GM12865 (cell line): ENCODE data around the gene PPIA.
A peak's percentile ranks its signal among the peaks of the same experiment; 100 is the strongest.
"Not testable (repeated sequence)": the region's sequence is repeated elsewhere in the genome, so short reads cannot be mapped to it uniquely, and the experiment has no call there.

Source experiments
- DNase-seq: peaks from one replicate; pipeline ENCODE4 v3.0.0; 2010; ENCODE audit warnings: low read depth
- H3K4me3 ChIP-seq: 2 replicates; pipeline ENCODE4 v1.5.1; 2011; ENCODE audit warnings: mild to moderate bottlenecking, low read depth, low read length, control low read depth
- TF ChIP-seq, protein P1 (sequence below): IDR thresholded peaks from 2 replicates; pipeline ENCODE4 v1.5.1; 2011; ENCODE audit warnings: low read length, control low read depth, low read depth, inconsistent platforms; ENCODE audit not compliant: insufficient read depth; ENCODE audit errors: missing control alignments

Gene PPIA

DNA sequence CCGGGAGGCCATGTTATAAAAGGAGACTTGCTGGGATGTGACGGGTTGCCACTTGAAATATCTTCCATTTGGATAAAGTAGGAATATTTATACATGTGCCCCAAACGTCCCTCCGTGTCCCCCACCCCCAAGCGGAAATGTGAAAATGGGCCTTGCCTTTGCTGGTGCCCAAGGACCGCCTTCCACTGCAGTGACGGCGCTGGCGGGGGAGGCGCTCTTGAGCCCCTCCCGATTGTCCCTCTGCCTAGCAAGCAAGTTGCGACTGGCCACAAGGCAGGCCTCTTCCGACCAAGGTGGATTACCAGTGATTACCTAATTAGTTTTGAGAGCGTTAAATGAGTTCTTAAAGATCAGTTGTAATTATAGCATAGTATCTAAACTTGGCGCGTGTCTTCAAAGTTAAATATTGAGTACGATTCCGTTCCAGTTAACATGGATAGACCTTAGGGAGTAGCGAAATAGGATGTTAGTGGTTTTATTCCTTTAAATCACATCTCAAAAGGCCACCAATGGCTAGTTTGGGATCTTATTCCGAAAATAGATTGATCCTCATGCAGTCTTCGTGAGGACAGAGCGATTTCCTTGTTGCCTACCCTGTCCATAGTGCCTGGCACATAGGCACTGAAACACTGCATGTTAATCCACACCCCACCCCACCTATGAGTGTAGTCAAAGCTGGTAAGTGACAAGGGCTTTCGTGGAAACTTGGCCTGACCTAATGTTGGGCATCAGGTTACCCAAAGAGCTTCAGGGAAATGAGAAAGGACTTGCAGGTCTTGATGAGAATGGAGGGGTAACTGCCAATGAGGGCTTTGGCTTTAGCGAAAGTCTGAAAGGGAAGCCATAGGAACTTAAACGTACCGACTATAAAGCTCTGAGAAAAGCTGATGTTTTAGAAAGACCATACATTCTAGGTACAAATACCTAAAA lies 1.1 kb downstream of the PPIA start:
- H3K4me3 ChIP-seq: peak overlapping the region; percentile 99
- DNase-seq: peak; percentile 94
- TF ChIP-seq, protein P1, sequence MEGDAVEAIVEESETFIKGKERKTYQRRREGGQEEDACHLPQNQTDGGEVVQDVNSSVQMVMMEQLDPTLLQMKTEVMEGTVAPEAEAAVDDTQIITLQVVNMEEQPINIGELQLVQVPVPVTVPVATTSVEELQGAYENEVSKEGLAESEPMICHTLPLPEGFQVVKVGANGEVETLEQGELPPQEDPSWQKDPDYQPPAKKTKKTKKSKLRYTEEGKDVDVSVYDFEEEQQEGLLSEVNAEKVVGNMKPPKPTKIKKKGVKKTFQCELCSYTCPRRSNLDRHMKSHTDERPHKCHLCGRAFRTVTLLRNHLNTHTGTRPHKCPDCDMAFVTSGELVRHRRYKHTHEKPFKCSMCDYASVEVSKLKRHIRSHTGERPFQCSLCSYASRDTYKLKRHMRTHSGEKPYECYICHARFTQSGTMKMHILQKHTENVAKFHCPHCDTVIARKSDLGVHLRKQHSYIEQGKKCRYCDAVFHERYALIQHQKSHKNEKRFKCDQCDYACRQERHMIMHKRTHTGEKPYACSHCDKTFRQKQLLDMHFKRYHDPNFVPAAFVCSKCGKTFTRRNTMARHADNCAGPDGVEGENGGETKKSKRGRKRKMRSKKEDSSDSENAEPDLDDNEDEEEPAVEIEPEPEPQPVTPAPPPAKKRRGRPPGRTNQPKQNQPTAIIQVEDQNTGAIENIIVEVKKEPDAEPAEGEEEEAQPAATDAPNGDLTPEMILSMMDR: peak; percentile 52

DNA sequence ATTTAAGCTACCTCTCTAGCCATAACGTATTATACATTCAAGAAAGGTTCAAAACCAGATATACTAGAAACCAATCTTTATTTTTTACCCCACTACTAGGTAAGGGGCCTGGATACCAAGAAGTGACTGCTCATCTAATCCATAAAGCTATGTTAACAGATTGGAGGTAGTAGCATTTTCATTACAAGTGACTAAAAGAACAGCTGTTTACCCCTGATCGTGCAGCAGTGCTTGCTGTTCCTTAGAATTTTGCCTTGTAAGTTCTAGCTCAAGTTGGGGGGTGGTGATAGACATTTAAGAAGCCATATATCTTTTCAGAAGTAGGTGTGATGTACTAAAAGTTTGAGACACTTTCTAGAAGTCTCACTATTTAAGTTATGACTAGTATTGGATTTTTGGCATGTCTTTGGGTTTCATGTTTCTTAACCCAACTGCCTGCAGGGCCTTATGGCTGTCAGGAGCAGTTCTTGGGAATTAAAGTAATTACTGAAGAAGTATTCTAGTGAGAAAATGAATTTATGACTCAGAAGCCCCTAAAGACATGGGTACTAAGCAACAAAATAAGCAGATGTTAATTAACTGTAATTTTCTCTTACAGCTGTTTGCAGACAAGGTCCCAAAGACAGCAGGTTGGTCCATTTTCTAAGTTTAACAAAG lies 2.3 kb downstream of the PPIA start:
- H3K4me3 ChIP-seq: peak overlapping the region; percentile 99
- TF ChIP-seq, protein P1: no peak
- DNase-seq: no peak

DNA sequence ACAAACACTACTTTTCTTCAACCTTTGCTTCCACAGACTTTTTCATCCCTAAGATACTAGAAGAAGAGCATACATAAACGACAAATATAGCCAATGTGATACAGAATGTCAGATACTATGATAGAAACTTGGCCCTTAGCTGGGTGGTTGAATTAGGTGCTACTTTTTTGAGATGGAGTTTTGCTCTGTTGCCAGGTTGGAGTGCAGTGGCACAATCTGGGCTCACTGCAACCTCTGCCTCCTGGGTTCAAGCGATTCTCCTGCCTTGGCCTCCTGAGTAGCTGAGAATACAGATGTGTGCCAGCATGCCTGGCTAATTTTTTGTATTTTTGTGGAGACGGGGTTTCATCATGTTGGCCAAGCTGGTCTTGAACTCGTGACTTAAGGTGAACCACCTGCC lies 3.5 kb downstream of the PPIA start:
- no peak overlapping the region for H3K4me3 ChIP-seq
- TF ChIP-seq, protein P1: no peak
- DNase-seq: no peak

DNA sequence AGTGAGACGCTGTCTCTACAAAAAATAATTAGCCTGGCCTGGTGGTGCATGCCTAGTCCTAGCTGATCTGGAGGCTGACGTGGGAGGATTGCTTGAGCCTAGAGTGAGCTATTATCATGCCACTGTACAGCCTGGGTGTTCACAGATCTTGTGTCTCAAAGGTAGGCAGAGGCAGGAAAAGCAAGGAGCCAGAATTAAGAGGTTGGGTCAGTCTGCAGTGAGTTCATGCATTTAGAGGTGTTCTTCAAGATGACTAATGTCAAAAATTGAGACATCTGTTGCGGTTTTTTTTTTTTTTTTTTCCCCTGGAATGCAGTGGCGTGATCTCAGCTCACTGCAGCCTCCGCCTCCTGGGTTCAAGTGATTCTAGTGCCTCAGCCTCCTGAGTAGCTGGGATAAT lies 5.4 kb downstream of the PPIA start:
- TF ChIP-seq, protein P1: no peak
- DNase-seq: no peak
- no peak overlapping the region for H3K4me3 ChIP-seq

DNA sequence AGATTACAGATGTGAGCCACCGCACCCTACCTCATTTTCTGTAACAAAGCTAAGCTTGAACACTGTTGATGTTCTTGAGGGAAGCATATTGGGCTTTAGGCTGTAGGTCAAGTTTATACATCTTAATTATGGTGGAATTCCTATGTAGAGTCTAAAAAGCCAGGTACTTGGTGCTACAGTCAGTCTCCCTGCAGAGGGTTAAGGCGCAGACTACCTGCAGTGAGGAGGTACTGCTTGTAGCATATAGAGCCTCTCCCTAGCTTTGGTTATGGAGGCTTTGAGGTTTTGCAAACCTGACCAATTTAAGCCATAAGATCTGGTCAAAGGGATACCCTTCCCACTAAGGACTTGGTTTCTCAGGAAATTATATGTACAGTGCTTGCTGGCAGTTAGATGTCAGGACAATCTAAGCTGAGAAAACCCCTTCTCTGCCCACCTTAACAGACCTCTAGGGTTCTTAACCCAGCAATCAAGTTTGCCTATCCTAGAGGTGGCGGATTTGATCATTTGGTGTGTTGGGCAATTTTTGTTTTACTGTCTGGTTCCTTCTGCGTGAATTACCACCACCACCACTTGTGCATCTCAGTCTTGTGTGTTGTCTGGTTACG lies 6.0 kb downstream of the PPIA start:
- TF ChIP-seq, protein P1: no peak

DNA sequence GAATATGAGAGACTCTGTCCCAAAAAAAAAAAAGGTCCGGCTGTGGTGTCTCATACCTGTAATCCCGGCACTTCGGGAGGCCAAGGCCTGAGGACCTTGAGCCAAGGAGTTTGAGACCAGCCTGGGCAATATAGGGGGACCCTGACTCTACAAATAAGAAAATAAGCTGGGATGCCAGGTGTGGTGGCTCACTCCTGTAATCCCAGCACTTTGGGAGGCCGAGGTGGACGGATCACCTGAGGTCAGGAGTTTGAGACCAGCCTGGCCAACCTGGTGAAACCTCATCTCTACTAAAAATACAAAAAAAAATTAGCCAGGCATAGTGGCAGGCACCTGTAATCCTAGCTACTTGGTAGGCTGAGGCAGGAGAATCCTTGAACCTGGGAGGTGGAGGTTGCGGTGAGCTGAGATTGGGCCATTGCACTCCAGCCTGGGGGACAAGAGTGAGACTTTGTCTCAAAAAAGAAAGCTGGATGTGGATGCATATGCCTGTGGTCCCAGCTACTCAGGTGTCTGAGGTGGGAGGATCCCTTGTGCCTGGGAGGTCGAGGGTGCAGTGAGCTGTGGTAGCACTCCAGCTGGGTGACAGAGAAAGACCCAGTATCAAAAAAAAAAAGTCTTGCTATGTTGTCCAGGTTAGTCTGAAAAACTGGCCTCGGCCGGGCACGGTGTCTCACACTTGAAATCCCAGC lies 7.5 kb downstream of the PPIA start:
- peak; percentile 34 for DNase-seq
- not testable (repeated sequence) for H3K4me3 ChIP-seq

More for the DNA sequence above, 6.0 kb downstream of the PPIA start:
- H3K4me3 ChIP-seq: no peak overlapping the region
- DNase-seq: no peak

DNA sequence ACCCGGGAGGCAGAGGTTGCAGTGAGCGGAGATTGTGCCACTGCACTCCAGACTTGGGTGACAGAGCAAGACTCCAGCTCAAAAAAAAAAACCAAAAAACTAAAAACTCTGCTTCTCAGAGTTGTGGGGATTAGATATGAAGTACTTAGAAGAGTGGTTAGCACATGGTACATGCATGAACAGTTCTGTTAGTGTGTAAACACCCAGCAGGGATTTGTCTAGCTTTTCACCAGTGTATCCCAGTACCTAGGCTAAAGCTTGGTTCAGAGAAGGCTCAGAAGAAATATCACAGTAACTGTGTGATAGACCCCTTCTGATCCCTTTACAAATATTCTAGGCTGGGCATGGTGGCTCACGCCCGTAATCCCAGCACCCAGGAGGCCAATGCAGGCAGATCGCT lies 9.5 kb downstream of the PPIA start:
- TF ChIP-seq, protein P1: no peak
- no peak for DNase-seq
- H3K4me3 ChIP-seq: no peak overlapping the region
